B cell (primary cell): ENCODE measurements around the gene ALOX15. TPM values are rescaled to one million over a fixed set of nuclear protein-coding genes. Genes with fewer than 3 reads are reported as not detected.

Experiments
- ATAC-seq: fragments of 200-7000 bp; cut with Tn5 transposase; one replicate; pipeline ENCODE4 v1.10.0; 2021; ENCODE audit warnings: low read depth, mild to moderate bottlenecking, moderate number of reproducible peaks, moderate library complexity
- CTCF ChIA-PET: fragments of 350-600 bp; sonication (Branson Sonifier 250); formaldehyde crosslinking; loops from one replicate; lab custom pipeline; 2021; ENCODE audit warnings: antibody characterized with exemption, inconsistent platforms; lab: Charles Lee
- POLR2A ChIA-PET: fragments of 350-600 bp; sonication (Branson Sonifier 250); formaldehyde crosslinking; loops from one replicate; lab custom pipeline; 2021; ENCODE audit warnings: antibody characterized with exemption; lab: Charles Lee
- DNase-seq: peaks from one replicate; pipeline ENCODE4 v3.0.0; 2013
- H2AFZ ChIP-seq: 2 replicates; pipeline ENCODE4 v1.6.1; 2012; ENCODE audit warnings: mild to moderate bottlenecking, low read depth, low read length; ENCODE audit not compliant: insufficient read depth, poor library complexity, severe bottlenecking
- H3K27ac ChIP-seq, 2 donors: 1 replicate in 1 of 2; 2 replicates in 1 of 2; pipeline ENCODE4 v1.5.1; 2012 to 2013; ENCODE audit warnings: low read length in 2 of 2, mild to moderate bottlenecking in 2 of 2, moderate library complexity in 1 of 2
- H3K27me3 ChIP-seq, 4 experiments: fragments of 200-600 bp in 1 of 4; sonication (generic) in 1 of 4; replicated peaks in 1 of 4; 1 replicate in 2 of 4; 2 replicates in 2 of 4; pipeline versions ENCODE4 v1.6.1 to v1.7.0; 2013 to 2016; ENCODE audit warnings: low read length in 3 of 4, mild to moderate bottlenecking in 2 of 4, mixed read lengths in 1 of 4, moderate library complexity in 1 of 4; ENCODE audit not compliant: insufficient read depth in 4 of 4, control insufficient read depth in 3 of 4; ENCODE audit errors: control extremely low read depth in 1 of 4
- H3K36me3 ChIP-seq, 2 experiments: replicated peaks in 1 of 2; 1 replicate in 1 of 2; 2 replicates in 1 of 2; pipeline versions ENCODE4 v1.6.1 to v1.7.1; 2013; ENCODE audit warnings: low read length in 1 of 2; ENCODE audit not compliant: insufficient read depth in 2 of 2, control insufficient read depth in 1 of 2; ENCODE audit errors: control extremely low read depth in 1 of 2, extremely low read depth in 1 of 2
- H3K4me1 ChIP-seq, 2 donors: fragments of 200-600 bp in 1 of 2; sonication (generic) in 1 of 2; 1 replicate in 1 of 2; 2 replicates in 1 of 2; pipeline versions ENCODE4 v1.5.1 to v1.6.1; 2013 to 2017; ENCODE audit warnings: low read length in 2 of 2; ENCODE audit not compliant: control insufficient read depth in 2 of 2, insufficient read depth in 2 of 2
- H3K4me2 ChIP-seq: replicated peaks from 2 replicates; pipeline ENCODE3; 2012; ENCODE audit warnings: mild to moderate bottlenecking, low read depth, low read length; ENCODE audit not compliant: poor library complexity, severe bottlenecking
- H3K4me3 ChIP-seq, 5 experiments: fragments of 200-600 bp in 1 of 5; sonication (generic) in 1 of 5; 1 replicate in 3 of 5; 2 replicates in 2 of 5; pipeline versions ENCODE4 v1.5.1 to v1.7.0; 2011 to 2016; ENCODE audit warnings: low read length in 4 of 5, mild to moderate bottlenecking in 4 of 5, low read depth in 2 of 5, control low read depth in 1 of 5, moderate library complexity in 1 of 5; ENCODE audit not compliant: insufficient read depth in 1 of 5; ENCODE audit errors: control extremely low read depth in 1 of 5, extremely low read depth in 1 of 5
- H3K79me2 ChIP-seq: fragments of 200-600 bp; sonication (generic); one replicate; pipeline ENCODE4 v1.6.0; 2016; ENCODE audit warnings: low read length; ENCODE audit not compliant: control insufficient read depth, insufficient read depth
- H3K9ac ChIP-seq: fragments of 200-600 bp; sonication (generic); 2 replicates; pipeline ENCODE4 v1.6.1; 2017; ENCODE audit warnings: mild to moderate bottlenecking, low read length, moderate library complexity
- H3K9me3 ChIP-seq, 3 donors: one replicate each; pipeline versions ENCODE4 v1.6.1 to v1.7.1; 2013; ENCODE audit warnings: low read length in 2 of 3; ENCODE audit not compliant: control insufficient read depth in 2 of 3, insufficient read depth in 1 of 3; ENCODE audit errors: control extremely low read depth in 1 of 3
- H4K20me1 ChIP-seq: 2 replicates; pipeline ENCODE4 v1.6.0; 2012; ENCODE audit warnings: mild to moderate bottlenecking, low read length; ENCODE audit not compliant: insufficient read depth, control insufficient read depth, poor library complexity, severe bottlenecking
- H3K27ac Mint-ChIP-seq: one replicate; pipeline ENCODE4 v1.8.0; 2021; ENCODE audit warnings: mixed read lengths
- H3K27me3 Mint-ChIP-seq: one replicate; pipeline ENCODE4 v1.8.0; 2021; ENCODE audit warnings: mixed read lengths
- H3K4me1 Mint-ChIP-seq: one replicate; pipeline ENCODE4 v1.8.0; 2021; ENCODE audit warnings: mixed read lengths
- H3K4me3 Mint-ChIP-seq: one replicate; pipeline ENCODE4 v1.8.0; 2021; ENCODE audit warnings: mixed read lengths
- H3K9me3 Mint-ChIP-seq: one replicate; pipeline ENCODE4 v1.8.0; 2022; ENCODE audit warnings: mixed read lengths; ENCODE audit not compliant: insufficient read depth
- CTCF ChIP-seq: fragments of 200-600 bp; IDR thresholded peaks from one replicate; pipeline ENCODE4 v1.8.0; 2022; ENCODE audit warnings: antibody characterized with exemption, mild to moderate bottlenecking
- EZH2 ChIP-seq: IDR thresholded peaks from 2 replicates; pipeline ENCODE4 v1.6.1; 2012; ENCODE audit warnings: borderline replicate concordance, low read depth, mild to moderate bottlenecking, moderate library complexity, low read length; ENCODE audit not compliant: insufficient read depth, poor library complexity, severe bottlenecking
- WGBS: methylation state at CpG from one replicate; pipeline ENCODE4 v1.1.5; 2013; ENCODE audit warnings: missing lambda C conversion rate; ENCODE audit not compliant: insufficient coverage; 5-methylcytosine and 5-hydroxymethylcytosine counted together
- intact Hi-C: fragments of 100-400 bp; cut with micrococcal nuclease; formaldehyde crosslinking; loops from one replicate; pipeline ENCODE4 v1.10.0; 2022
- polyA plus RNA-seq: library from polyadenylated mRNA; depleted of rRNA; stranded (reverse); fragments of >200 nt; gene quantifications from 2 replicates; pipeline ENCODE4 v1.2.3, GENCODE V29; 2012
- total RNA-seq, 2 donors: library from RNA; stranded (reverse); fragments of 120-200 nt in 1 of 2; gene quantifications; 1 replicate in 1 of 2; 2 replicates in 1 of 2; pipeline versions ENCODE4 v1.2.3 to v1.2.4, GENCODE V29; 2013 to 2022

Gene ALOX15
- total and polyA plus RNA-seq, 2 donors (not counting 1 experiment from before 2014, with no cell fraction given): 0.10 TPM; not detected in 1

GRCh38 chr17:4588898-4589625, 52.4 kb downstream of the ALOX15 start:
- Histone ChIP-seq H3K4me1 (peaks cover under 1 to 2% of the 10 kb centered on the region in 2 donors), H3K9ac (no peak overlapping the region), H3K4me3 (no peak overlapping the region), H3K4me2 (no peak overlapping the region), H4K20me1 (no peaks in the 10 kb centered on the region), H3K9me3 (peaks cover 0 to 1% (median 0%) of the 10 kb centered on the region in 3 donors), H3K27ac (no peak overlapping the region), H2AFZ (no peak overlapping the region), H3K79me2 (no peaks in the 10 kb centered on the region), H3K36me3 (no peaks in the 10 kb centered on the region), H3K27me3 (peaks cover 0 to 15% (median 6%) of the 10 kb centered on the region in 4 experiments)
- no peaks in the 10 kb centered on the region for H3K9me3 Mint-ChIP-seq
- H3K27me3 Mint-ChIP-seq: peaks cover 27% of the 10 kb centered on the region
- H3K4me3 Mint-ChIP-seq: no peak overlapping the region
- ChIA-PET POLR2A (no interaction called here), CTCF (interaction anchor here (2.2 kb wide), 1 partner anchor 22 kb away, joined by 5 read pairs; no protein-coding TSS in a partner anchor)
- WGBS: 86% methylated on average over 16 of the region's 22 CpGs
- intact Hi-C loops: no loop called here
- ATAC-seq: no peak
- TF ChIP-seq CTCF (no peak), EZH2 (no peak)
- no peak for DNase-seq
- H3K27ac Mint-ChIP-seq: no peak overlapping the region
- peaks cover 3% of the 10 kb centered on the region for H3K4me1 Mint-ChIP-seq

GRCh38 chr17:4588391-4588790, 53.1 kb downstream of the ALOX15 start:
- peaks cover 33% of the 10 kb centered on the region for H3K27me3 Mint-ChIP-seq
- TF ChIP-seq CTCF (no peak), EZH2 (no peak)
- H3K27ac Mint-ChIP-seq: no peak overlapping the region
- H3K9ac ChIP-seq: no peak overlapping the region
- H3K4me2 ChIP-seq: no peak overlapping the region
- peaks cover 0 to 3% (median 0%) of the 10 kb centered on the region in 3 donors for H3K9me3 ChIP-seq
- H3K9me3 Mint-ChIP-seq: no peaks in the 10 kb centered on the region
- H3K79me2 ChIP-seq: no peaks in the 10 kb centered on the region
- no peak overlapping the region for H2AFZ ChIP-seq
- DNase-seq (no peak), ATAC-seq (no peak)
- 67% methylated on average over 11 of the region's 11 CpGs for WGBS
- H3K4me1 ChIP-seq: peaks cover 8% of the 10 kb centered on the region in 2 donors
- ChIA-PET CTCF (interaction anchor here (1.0 kb wide), 1 partner anchor 88 kb away, joined by 3 read pairs; no protein-coding TSS in a partner anchor), POLR2A (no interaction called here)
- H3K27me3 ChIP-seq: peaks cover 0 to 22% (median 12%) of the 10 kb centered on the region in 4 experiments
- H3K4me3 Mint-ChIP-seq: no peak overlapping the region
- peaks cover 8% of the 10 kb centered on the region for H3K4me1 Mint-ChIP-seq
- no peaks in the 10 kb centered on the region for H3K36me3 ChIP-seq
- H3K27ac ChIP-seq: no peak overlapping the region
- no peak overlapping the region for H3K4me3 ChIP-seq
- intact Hi-C loops: no loop called here
- H4K20me1 ChIP-seq: no peaks in the 10 kb centered on the region
